MM.1S (cell line): Measurements from ENCODE around the gene AMOTL1.

Experiments used
- DNase-seq: peaks from one replicate; pipeline ENCODE4 v3.0.0-alpha.2; 2015
- H2AFZ ChIP-seq: fragments of 300-600 bp; sonication (generic); 2 replicates; pipeline ENCODE4 v1.6.0; 2016; ENCODE audit warnings: antibody characterized with exemption, low read length
- H3F3A ChIP-seq: fragments of 300-600 bp; sonication (generic); 2 replicates; pipeline ENCODE4 v1.6.1; 2016; ENCODE audit warnings: mild to moderate bottlenecking, antibody characterized with exemption, low read length, moderate library complexity, mixed read lengths; ENCODE audit not compliant: insufficient read depth
- H3K27ac ChIP-seq: fragments of 300-600 bp; sonication (generic); 2 replicates; pipeline ENCODE4 v1.5.1; 2016; ENCODE audit warnings: mild to moderate bottlenecking, low read length
- H3K27me3 ChIP-seq: fragments of 300-600 bp; sonication (generic); replicated peaks from 2 replicates; pipeline ENCODE4 v1.6.0; 2016; ENCODE audit warnings: low read length; ENCODE audit not compliant: insufficient read depth
- H3K36me3 ChIP-seq: fragments of 300-600 bp; sonication (generic); replicated peaks from 2 replicates; pipeline ENCODE4 v1.6.1; 2016; ENCODE audit warnings: mild to moderate bottlenecking, low read length, mixed read lengths; ENCODE audit not compliant: insufficient read depth
- H3K4me1 ChIP-seq: fragments of 300-600 bp; sonication (generic); 2 replicates; pipeline ENCODE4 v1.6.1; 2016; ENCODE audit warnings: low read length, mixed read lengths
- H3K4me2 ChIP-seq: fragments of 300-600 bp; sonication (generic); 2 replicates; pipeline ENCODE4 v1.6.0; 2016; ENCODE audit warnings: low read depth, low read length
- H3K4me3 ChIP-seq: fragments of 300-600 bp; sonication (generic); 2 replicates; pipeline ENCODE4 v1.5.1; 2016; ENCODE audit warnings: low read length, mixed read lengths
- H3K79me2 ChIP-seq: fragments of 300-600 bp; sonication (generic); 2 replicates; pipeline ENCODE4 v1.6.1; 2016; ENCODE audit warnings: mixed run types, low read length, mixed read lengths
- H3K9ac ChIP-seq: fragments of 300-600 bp; sonication (generic); 2 replicates; pipeline ENCODE4 v1.6.1; 2016; ENCODE audit warnings: low read length, mixed read lengths
- H3K9me2 ChIP-seq: fragments of 300-600 bp; sonication (generic); replicated peaks from 2 replicates; pipeline ENCODE4 v1.6.1; 2016; ENCODE audit warnings: mild to moderate bottlenecking, low read length, mixed read lengths; ENCODE audit not compliant: insufficient read depth
- H3K9me3 ChIP-seq: fragments of 300-600 bp; sonication (generic); replicated peaks from 2 replicates; pipeline ENCODE4 v1.6.1; 2016; ENCODE audit warnings: mild to moderate bottlenecking, low read length, mixed read lengths; ENCODE audit not compliant: insufficient read depth
- H4K20me1 ChIP-seq: fragments of 300-600 bp; sonication (generic); 2 replicates; pipeline ENCODE4 v1.6.1; 2016; ENCODE audit warnings: mild to moderate bottlenecking, low read length, moderate library complexity, mixed read lengths; ENCODE audit not compliant: insufficient read depth
- CTCF ChIP-seq: fragments of 300-600 bp; sonication (generic); IDR thresholded peaks from 2 replicates; pipeline ENCODE4 v1.5.1; 2016; ENCODE audit warnings: antibody characterized with exemption, low read length, mixed read lengths
- EZH2 ChIP-seq: fragments of 300-600 bp; sonication (generic); optimal IDR thresholded peaks from 2 replicates; pipeline ENCODE3; 2017; ENCODE audit warnings: low read depth, mild to moderate bottlenecking, antibody characterized with exemption, low read length, mixed read lengths
- EZH2phosphoT487 ChIP-seq: fragments of 300-600 bp; sonication (generic); IDR thresholded peaks from 2 replicates; pipeline ENCODE4 v1.6.1; 2018; ENCODE audit warnings: antibody characterized with exemption, low read length

The AMOTL1 gene

GRCh38 chr11:94861306-94861845, 93.2 kb downstream of the AMOTL1 start:
- no peaks in the 10 kb centered on the region for H3F3A ChIP-seq
- no peaks in the 10 kb centered on the region for H3K79me2 ChIP-seq
- no peaks in the 10 kb centered on the region for H4K20me1 ChIP-seq
- H2AFZ ChIP-seq: no peak overlapping the region
- H3K27me3 ChIP-seq: no peaks in the 10 kb centered on the region
- no peaks in the 10 kb centered on the region for H3K9me2 ChIP-seq
- no peak overlapping the region for H3K27ac ChIP-seq
- H3K9ac ChIP-seq: no peak overlapping the region
- TF ChIP-seq EZH2 (no peak), EZH2phosphoT487 (no peak), CTCF (no peak)
- H3K36me3 ChIP-seq: no peaks in the 10 kb centered on the region
- DNase-seq: no peak
- H3K4me2 ChIP-seq: no peak overlapping the region
- H3K4me1 ChIP-seq: no peaks in the 10 kb centered on the region
- H3K4me3 ChIP-seq: no peak overlapping the region
- H3K9me3 ChIP-seq: no peaks in the 10 kb centered on the region

DNA sequence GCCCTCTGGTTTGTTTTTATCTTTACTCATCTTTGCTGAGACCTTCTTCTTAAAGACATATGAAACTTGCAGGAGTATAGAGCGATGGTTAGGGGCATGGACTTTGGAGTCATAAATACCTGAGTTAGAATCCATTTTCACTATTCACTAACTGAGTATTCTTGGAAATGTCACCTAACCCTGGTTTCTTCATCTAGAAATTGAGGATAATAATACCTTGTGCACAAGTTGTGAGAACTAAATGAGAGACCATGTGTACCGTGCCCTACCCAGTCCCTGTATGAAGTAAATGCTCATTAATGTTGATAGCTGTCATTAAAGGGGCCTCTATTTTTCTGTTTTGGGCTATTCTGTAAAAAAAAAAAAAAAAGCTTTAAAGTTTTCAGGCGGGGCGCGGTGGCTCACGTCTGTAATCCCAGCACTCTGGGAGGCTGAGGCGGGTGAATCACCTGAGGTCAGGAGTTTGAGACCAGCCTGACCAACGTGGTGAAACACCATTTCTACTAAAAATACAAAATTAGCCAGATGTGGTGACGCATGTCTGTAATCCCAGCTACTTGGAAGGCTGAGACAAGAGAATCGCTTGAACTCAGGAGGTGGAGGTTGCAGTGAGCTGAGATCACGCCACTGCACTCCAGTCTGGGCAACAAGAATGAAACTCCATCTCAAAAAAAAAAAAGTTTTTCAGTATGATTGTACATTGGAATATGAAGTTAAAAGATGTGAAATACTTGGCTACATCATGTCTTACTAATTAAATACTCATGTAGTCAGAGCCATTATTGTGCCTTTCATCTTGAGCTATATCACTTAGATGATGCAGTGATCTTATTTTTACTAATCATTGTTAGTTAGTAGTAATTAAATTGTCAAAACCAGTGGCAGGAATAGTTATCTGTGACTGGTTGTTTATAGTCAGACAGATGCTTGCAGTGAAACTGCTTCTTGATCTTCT, 95.0 kb downstream of the AMOTL1 start:
- Histone ChIP-seq H3K27ac (no peak overlapping the region), H3K4me3 (no peak overlapping the region), H3K36me3 (no peaks in the 10 kb centered on the region), H2AFZ (no peak overlapping the region), H3K9me3 (no peaks in the 10 kb centered on the region), H3K79me2 (no peaks in the 10 kb centered on the region), H4K20me1 (no peaks in the 10 kb centered on the region), H3K9me2 (no peaks in the 10 kb centered on the region), H3K9ac (no peak overlapping the region), H3F3A (no peaks in the 10 kb centered on the region), H3K4me1 (no peaks in the 10 kb centered on the region), H3K4me2 (no peak overlapping the region), H3K27me3 (no peaks in the 10 kb centered on the region)
- no peak for DNase-seq
- TF ChIP-seq CTCF (no peak), EZH2phosphoT487 (no peak), EZH2 (no peak)

GRCh38 chr11:94864506-94865045, 96.4 kb downstream of the AMOTL1 start:
- TF ChIP-seq EZH2 (no peak), CTCF (no peak), EZH2phosphoT487 (no peak)
- Histone ChIP-seq H3K9me2 (no peaks in the 10 kb centered on the region), H2AFZ (no peak overlapping the region), H3K4me1 (no peaks in the 10 kb centered on the region), H4K20me1 (no peaks in the 10 kb centered on the region), H3K27me3 (no peaks in the 10 kb centered on the region), H3K9ac (no peak overlapping the region), H3K79me2 (no peaks in the 10 kb centered on the region), H3K4me3 (no peak overlapping the region), H3K4me2 (no peak overlapping the region), H3K36me3 (no peaks in the 10 kb centered on the region), H3K9me3 (no peaks in the 10 kb centered on the region), H3F3A (no peaks in the 10 kb centered on the region), H3K27ac (no peak overlapping the region)
- DNase-seq: no peak
